T-helper 22 cell (primary cell): ENCODE results near the gene FBXO3.
"Not testable (repeated sequence)": the region's sequence is repeated elsewhere in the genome, so short reads cannot be mapped to it uniquely, and the experiment has no call there.

Experiments
- DNase-seq: peaks from one replicate; pipeline ENCODE4 v3.0.0-alpha.2; 2020; ENCODE audit warnings: low read depth

FBXO3 gene

DNA sequence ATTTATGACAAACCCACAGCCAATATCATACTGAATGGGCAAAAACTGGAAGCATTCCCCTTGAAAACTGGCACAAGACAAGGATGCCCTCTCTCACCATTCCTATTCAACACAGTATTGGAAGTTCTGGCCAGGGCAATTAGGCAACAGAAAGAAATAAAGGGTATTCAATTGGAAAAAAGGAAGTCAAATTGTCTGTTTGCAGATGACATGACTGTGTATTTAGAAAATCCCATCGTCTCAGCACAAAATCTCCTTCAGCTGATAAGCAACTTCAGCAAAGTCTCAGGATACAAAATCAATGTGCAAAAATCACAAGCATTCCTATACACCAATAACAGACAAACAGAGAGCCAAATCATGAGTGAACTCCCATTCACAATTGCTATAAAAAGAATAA, 46.8 kb downstream of the FBXO3 start:
- DNase-seq = not testable (repeated sequence)

DNA sequence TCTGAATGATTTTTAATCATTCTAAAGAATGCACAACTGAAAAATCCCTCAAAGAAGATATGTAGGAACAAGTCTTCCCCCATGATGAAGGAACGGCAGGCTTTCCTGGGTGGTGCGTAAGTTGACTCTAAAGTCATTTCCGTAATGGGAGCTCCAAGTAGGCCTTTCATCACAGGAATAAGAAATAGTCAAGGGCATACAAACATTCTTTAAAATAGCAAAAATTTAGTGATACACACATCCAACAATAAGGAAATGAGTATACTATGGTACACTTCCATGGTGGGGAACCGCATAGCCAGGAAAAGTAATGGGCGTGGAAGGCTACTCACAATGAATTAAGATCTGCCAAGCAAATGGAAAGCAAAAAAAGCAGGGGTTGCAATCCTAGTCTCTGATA, 48.8 kb downstream of the FBXO3 start:
- no peak for DNase-seq

DNA sequence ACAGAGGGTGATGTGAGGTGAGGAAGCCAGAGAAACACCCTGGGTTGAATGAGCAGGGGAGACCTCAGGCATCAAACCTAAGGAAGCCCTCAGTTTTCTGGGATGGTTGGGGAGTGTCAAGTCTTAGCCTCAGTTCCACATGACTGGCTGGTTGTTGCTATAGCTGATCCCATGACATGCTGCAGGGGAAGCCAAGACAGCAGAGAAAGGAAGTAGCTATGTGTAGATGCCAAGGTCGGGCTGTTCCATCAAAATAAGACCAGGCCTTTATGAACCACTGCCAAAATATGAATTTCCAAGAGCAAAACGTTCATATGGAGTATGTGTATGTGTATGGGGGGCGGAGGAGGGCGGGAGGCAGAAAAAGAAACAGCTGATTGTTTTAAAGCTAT, 49.7 kb downstream of the FBXO3 start:
- DNase-seq = no peak

DNA sequence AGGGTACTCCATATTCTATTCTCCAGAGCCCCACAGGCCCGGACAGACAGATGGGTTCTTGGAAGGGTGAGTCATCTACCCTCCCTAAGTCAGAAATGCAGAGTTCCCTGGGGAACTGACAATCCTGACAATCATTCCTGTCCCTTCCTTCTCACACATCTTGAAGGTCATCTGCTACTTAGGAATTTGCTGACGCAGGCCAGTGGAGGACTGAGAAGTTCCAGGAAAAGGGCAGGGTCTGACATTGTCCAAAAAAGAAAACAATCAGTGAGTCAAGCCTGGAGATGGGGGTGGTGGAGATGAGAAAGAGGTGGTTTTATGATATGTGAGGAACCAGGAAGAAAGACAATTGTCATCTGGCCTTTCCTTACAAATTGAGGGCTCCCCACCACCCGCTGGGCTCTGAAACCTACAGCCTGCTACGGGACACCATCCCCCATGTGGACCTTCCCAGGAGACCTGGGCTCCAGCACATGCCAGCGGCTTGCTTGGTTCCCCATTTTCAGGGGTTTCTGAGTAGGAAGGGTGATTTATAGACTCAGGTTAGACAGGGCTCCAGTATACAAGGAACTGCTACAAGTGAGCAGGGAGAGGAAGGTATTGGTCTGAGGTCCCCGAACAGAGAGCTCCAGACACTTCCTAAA, 51.0 kb downstream of the FBXO3 start:
- DNase-seq = no peak

DNA sequence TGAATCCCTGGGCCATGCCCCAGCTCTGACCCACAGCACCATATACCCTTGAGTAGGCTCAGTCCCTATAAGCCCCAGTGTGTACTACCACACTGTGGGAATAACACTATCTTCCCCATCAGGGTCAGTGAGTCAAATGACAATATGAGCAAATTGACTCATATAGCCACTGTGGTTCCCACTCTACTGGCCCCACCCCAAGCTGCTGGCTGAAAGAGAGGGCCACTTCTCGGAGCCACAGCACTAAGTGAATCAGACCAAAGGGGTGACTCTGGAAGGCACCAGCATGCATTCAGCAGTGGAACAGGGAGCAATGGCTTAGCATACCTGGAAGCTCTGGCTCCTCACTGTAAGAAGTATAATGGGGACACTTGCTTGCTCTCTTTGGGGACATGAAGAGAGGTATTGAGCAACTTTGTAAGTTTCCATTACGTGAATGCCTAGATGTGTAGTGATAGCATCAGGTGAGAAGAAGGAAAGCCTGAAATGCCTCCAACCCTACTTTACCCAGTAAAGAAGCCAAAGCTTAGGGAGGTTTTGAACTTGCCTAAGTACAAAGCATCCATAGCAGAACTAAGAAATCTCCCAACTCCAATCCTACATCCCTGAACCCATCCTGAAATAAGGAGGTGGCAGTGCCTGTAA, 51.6 kb downstream of the FBXO3 start:
- DNase-seq = no peak

DNA sequence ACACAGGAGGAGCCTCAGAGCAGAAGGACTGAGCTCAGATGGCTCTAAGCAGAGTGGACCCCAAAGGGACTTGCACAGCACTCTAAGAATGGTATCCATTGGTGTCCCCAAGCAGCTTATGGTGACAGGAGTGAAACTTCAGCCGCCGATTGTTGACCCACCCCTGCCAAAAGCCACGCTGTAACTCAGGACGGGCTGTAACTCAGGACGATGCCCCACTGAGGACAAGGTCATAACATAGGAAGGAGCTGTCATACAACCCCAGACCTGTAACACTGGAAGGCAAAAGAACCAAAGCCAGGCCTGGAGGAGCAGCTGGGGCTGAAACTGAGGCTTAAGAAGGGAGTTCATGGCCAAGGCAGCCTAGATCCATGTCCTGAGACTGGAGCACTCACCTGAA, 52.3 kb downstream of the FBXO3 start:
- DNase-seq = no peak

DNA sequence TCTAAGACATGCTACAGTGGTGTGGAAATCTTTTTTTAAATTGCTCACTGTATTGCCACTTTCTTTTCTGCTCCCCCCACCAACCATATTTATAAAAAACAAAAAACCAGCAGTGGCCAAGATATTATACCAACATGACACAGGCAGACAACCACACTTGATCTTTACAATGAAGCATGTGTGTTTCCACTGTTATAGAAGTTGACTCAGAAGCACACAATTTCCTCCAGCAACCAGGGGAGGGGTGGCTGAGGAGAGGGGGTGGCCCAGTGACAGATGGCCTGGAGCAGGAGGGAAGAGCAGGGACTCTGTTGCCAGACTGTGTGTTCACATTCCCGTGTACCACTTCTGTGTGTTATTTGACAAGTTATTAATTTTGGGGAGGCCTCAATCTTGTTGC, 52.9 kb downstream of the FBXO3 start:
- no peak for DNase-seq

DNA sequence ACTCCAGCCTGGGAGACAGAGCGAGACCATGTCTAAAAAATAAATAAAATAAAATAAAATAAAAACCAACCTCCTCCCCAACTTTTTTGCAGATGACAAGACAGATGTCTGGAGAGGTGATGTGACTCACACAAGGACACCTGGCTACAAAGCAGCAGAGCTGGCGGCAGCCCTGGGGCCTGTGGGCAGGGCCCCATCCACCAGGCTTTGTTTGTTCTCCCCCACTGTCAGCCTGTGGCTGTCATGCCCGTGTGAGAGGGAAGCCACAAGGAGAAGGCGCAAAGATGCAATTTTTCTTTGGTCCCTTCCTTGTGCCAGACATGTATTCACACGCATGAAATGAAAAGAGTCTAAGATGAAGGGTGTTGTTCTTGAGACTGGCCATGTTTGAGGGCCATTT, 54.7 kb downstream of the FBXO3 start:
- DNase-seq = no peak

DNA sequence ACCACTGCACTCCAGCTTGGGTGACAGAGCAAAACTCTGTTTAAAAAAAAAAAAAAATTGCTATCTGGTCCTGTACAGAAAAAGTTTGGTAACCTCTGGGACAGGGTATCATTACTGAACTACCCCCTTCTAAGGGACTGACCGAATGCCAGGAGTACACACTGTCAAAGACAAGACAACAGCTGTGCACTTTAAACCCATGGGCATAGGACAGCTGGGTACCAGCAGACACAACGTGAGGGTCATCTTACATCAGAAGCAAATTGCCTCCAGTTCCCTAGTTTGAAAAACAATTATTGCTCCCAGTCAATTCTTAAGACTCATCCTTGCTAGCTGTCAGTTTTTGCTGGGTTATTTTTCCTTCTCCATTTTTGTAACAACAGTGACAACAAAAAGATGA, 55.9 kb downstream of the FBXO3 start:
- DNase-seq = no peak

DNA sequence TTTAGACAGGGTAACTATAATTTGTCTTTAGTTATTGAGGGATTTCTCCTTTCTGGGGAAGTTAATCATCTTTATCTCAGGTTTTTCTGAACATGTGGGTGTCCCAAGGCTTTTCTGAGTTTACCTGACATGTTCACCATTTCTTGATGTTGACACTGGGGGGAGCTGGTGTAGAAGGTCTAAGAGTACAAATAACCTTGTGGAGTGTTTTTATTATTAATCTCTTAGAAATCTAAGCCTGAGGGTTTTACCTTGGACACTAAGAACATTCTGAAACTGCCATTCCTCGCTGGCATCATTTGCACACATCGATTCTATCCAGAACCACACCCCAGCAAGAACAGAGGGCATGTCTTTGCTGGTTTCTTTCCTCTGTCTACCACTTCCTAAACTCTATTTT, 58.1 kb downstream of the FBXO3 start:
- DNase-seq = no peak

DNA sequence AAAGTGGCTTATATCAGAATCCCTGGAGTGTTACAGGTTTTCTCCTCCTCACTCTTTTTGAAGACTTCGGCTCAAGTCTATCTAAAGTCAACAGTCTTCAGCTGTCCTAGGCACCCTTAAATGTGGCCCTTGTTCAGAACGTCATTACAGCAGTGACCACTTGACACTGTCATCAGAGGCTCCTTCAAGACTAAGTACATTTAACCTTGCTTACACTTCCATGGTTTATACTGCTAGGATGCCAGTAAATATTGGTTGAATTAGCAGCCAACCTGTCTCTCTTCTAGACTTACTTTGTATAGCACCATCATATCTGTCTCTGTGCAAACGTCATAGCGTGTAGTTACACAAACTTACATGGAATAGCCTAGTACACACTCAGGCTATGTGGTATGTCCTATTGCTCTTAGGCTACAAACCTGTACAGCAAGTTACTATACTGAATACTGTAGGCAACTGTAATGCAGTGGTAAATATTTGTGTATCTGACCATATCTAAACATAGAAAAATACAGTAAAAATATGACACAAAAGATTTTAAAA, 60.4 kb downstream of the FBXO3 start:
- DNase-seq = no peak

DNA sequence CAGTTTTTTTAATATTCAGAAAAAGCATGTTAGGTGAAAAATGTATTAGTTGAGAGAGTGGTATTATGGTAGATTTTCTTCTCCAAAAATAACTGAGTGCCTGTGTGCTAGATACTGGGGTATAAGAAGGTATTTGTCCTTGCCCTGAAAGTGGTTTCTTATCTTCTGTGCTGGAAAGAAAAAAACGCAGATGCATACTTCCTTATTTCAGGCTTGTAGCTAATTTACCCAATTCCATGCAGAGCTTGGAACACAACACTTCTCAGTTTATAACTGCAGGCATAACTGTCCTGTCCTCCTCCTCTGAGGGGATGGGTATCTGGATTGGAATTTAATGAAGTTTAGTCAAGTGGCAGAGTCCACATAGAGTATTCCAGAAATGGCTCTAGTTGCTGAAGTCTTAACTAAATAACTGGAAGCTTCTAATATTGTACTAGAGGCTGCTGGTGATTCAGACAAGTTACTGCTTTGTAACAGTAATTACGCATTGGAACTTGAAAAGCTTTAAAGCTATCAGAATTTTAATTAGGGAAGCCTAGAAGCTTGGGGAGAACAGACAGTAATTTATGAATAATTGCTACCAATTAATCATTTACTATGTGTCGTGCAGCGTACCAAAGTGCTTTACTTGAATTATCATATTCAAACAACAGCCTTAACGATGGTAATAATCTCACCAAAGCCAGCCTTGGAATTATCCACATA, 61.0 kb downstream of the FBXO3 start:
- no peak for DNase-seq

DNA sequence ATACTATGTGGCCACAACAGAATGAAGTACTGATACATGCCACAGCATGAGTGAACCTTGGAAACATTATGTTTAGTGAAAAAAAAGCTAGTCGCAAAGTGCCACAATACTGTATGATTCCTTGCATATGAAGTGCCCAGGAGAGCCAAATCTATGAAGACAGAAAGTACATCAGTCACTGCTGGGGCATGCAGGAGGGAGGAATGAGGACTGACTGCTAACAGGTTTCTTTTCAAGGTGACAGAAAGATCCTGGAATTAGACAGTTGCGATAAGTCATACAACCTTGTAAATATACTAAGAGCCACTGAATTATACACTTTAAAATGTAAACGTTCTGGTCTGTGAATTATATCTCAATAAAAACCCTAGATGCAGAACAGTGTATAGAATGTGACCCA, 61.9 kb downstream of the FBXO3 start:
- no peak for DNase-seq

DNA sequence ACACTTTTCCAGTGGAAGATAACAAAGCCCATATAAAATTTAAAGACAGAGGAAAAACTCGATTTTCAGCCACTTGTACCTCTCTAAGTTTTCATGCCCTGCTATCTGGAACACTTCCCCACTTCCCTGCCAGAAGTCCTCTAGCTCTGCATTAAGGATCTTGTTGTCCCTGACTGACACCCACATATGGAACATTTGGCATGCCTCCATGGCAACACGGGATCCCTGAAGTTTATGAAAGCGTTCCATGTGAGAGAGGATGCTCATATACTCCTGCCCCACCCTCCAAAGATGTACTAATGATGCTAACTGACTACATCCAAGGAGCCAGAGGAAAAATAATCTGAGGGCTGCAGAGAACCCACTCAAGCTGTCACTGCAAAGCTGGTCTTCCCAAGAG, 64.9 kb downstream of the FBXO3 start:
- DNase-seq = no peak

DNA sequence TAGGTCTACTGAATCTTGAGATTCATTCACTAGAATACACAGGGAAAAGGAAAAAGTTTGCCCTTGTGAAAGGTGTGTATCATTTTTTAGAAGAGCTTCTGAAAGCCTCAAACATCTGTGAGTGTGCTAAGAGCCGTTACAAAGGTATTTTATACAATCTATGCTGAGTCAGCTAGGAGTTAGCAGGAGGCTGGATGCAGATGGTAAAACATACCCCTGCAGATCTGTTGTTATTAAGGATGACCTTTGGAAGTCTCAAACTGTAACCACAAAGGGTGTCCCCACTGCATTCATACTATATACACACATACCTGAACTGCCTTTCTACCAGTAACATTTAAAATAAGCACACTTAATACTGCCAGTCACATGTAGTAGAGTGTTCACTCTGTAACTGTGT, 65.3 kb downstream of the FBXO3 start:
- no peak for DNase-seq

DNA sequence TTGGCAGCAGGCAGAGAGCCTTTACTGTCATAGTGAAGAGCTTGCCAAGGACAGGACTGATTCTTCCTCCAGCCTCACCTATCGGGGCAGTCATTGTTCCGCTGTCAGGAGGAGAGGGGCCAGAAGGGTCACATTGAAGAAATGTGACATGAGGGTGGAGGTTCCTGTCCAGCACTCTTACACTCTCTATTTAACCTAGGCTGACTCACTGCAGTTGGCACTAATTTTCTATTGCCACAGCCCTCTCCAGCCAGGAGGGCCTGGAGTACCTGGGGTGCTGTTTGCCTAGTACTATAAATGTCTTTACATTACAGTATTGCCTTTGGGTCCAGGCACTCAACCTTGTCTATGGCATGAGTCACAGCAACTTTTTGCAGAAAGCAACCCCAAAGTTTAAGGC, 66.5 kb downstream of the FBXO3 start:
- DNase-seq = not testable (repeated sequence)

DNA sequence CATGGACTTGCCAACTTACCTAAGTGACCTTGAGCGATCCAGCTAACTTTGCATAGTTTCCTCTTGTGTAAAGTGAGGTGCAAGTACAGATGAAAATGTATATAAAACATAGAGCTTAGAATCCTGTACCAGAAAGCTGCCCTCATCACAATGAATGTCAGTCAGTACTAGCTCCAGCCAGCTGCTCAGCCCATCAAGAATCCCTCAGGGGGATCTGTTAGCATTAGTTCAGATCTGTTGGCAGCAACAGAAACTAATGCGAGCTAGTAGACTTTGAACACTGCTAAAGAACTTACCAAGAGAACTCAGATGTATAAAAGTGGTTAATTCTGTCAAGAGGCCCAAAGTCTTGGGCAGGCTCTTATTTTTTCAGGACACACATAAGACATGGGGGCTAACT, 67.4 kb downstream of the FBXO3 start:
- no peak for DNase-seq

DNA sequence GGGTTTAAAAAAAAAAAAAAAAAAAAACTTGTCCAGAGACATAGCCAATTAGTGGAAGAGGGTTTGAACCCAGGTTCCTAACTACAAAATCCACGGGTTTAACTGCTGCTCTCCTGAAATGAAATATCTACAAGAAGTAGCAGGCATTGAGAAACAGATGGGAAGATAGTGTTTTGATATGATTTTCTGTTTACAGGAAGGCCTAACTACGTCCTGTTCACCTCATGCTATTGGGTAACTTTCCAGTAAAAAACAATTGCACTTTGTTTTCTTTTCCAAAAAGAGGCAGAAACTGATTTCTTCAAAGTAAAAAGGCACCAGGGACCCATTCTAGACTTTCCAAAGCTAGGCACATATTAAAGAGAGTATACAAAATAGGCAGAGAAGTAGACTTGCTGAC, 67.8 kb downstream of the FBXO3 start:
- no peak for DNase-seq

DNA sequence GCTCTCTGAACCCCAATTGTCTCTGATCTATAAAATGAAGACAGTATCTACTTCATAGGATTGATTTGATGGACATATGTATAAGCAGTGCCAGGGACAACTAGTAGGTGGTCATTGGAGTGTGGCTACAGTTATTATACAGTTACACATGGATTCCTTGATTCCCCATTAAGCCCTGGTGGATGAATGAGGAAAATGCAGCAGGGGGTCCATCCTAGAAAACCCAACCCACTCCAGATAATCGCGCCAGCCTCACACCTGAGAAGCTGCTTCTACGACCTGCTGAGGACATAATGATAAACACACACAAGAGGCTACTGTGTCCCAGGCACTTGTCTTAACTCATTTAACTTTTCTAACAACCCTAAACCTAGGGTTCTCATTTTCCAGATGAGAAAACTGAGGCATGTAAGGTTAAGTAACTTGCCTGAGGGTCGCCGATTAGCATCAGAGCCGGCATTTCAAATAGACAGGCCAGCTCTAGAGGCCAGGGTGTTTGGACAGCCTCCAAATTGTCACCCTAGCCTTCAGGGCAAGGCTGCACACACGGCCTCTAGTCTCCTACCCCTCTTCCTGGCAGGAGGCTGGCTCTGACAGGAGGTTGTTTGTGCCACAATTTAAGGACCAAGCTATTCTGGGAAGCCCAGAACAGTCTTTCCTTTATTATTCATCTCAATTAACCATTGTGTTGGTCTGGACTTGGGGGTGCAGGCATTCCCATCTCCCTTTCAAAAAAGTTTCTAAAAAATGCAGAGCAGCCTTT, 69.9 kb downstream of the FBXO3 start:
- no peak for DNase-seq

DNA sequence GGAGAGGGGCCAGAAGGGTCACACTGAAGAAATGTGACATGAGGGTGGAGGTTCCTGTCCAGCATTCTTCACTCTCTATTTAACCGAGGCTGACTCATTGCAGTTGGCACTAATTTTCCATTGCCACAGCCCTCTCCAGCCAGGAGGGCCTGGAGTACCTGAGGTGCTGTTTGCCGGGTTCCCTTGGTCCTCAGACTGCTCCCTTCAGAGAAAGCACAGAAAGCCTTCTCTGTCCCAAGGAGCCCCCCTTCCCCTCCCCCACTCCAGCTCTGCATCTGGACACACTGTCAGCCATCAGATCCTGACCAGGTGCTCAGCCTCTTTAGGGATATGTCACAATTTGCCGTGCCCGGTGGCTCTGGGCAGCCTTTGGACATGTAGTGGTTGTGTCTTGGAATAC, 70.5 kb downstream of the FBXO3 start:
- DNase-seq = no peak

DNA sequence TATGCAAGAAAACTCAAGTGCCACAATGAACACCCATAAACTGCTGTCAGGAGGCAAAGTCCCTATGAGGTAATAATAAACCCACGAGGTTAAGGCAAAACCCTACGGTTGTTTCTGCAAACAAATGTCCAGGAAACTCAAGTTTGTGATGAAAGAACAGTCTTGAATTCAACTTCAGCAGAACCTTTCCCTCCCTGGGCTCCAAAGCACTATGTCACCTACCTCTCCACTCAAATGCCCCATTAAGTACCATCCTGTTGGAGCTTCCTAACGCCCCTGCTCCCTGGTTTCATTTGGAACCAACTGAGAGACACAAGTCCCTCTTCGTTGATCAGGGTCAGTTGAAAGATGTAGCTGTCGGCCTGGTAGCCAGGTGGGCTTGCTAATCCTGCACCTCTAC, 71.1 kb downstream of the FBXO3 start:
- no peak for DNase-seq
